T follicular helper cell (primary cell): Measurements from ENCODE around the gene CREG1.
A peak's percentile ranks its signal among the peaks of the same experiment; 100 is the strongest.
"Not testable (repeated sequence)": the region's sequence is repeated elsewhere in the genome, so short reads cannot be mapped to it uniquely, and the experiment has no call there.

ENCODE experiments used
- DNase-seq: peaks from one replicate; pipeline ENCODE4 v3.0.0-alpha.2; 2020; ENCODE audit warnings: low read depth
- total RNA-seq, 2 experiments: gene quantifications; one replicate each; lab custom pipeline; 2026; lab: John Stamatoyannopoulos, UW

The CREG1 gene
- total RNA-seq = 12.6 to 14.2 reads per million in 2 experiments

DNA sequence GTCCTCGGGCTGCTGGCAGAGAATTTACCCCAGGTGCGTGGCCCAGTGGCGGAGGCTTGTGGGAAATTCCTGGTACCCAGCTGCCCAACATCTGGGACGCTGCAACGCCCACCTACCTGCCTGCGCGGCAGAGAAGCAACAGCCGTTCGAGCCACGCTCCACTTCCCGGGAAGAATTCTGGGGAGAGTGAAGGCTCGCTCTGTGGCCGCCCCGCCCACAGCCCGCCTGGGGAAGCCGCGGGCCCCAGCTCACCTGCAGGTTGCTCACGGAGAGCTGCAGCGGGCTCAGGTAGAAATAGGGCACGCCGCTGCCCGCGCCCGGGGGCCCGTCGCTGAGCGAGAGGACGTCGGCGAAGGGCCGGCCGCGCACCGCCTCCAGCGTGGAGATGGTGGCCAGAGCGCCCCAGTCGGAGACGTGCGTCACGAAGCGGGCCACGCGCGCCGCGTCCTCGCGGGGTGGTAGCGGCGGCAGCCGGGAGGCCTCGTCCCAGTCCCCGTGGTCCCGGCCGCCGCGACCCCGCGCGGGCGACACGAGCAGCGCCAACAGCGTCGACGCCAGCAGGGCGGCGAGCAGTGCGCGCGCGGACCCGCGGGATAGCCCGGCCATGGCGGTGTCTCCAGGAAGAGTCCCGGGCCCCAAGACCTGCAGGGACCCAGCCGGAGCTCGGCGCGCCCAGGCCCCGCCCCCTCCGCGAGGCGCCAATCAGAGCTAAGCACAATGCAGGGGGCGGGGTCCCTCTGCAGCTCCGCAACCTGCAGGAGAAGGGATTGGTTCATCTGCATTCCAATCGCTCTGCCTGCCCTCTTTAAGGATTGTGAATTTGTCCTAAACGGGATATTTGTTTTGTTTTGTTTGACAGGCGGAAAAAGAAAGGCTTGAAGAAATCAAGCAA lies at the start of gene CREG1:
Gene CREG1 (minus strand): TSS at position 627 of the 892 bp plus-strand sequence.
- DNase-seq = peak; percentile 85

DNA sequence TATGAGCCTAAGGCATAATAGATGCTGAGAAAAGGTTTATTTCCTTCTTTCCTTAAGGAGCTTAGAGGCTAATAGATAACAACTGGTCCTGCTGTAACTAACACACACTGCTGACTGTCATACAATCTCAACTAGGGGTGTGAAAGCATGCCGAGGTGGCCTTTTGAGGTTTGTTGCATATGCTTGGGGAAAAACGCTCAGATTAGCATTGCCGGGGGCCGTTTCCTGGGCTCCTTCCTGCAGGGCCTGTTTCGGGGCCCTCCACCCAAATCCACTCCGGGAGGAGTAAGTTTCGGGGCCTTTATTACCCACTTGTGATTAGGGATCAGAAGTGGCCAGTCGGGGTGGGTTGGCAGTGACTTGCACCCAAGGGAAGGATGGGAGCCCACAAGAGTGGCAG lies 49.3 kb upstream of the CREG1 start:
- DNase-seq = no peak

DNA sequence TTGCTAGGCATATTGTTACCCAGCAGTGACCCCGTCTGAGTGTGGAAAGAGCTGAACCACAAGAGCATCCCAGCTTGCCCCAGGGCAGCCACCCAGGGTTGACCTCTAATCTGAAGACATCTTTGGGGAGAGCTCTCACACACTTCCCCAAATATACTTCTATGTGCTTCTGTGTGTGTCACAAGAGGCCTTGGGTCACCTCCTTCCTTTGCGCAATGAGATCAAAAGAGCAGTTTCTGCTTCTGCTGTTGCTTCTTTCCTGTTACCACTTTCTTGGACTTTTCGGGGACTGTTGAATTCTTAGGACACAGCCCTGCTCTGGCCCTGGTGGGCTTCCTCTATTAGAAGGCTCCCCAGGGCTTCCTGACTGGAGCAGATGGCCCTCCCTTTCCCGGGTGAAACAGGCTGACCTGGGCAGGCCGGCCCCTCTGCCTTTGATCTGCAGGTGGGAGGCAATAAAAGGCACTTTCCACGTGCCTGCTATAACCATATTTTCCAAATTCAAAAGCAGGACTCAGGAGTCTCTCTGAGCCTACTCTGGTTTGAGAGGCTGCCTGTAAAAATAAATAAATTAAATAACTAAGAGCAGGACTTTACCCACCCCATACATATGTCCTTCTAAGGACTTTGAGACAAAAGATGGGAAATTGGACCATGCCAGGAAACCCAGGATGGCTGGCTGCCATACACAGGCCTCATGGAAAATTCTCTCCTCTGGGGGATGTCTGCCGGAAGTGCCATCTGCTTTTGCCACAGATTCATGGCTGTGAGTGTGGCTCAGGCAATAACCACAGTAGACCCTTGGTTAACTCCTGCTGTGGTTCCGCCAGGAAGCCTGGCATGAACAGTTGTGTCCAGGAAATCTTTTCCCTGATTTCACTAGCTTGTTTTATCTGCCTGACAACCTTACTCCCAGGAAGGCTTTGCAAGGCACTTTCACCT lies 48.2 kb upstream of the CREG1 start:
- no peak for DNase-seq

DNA sequence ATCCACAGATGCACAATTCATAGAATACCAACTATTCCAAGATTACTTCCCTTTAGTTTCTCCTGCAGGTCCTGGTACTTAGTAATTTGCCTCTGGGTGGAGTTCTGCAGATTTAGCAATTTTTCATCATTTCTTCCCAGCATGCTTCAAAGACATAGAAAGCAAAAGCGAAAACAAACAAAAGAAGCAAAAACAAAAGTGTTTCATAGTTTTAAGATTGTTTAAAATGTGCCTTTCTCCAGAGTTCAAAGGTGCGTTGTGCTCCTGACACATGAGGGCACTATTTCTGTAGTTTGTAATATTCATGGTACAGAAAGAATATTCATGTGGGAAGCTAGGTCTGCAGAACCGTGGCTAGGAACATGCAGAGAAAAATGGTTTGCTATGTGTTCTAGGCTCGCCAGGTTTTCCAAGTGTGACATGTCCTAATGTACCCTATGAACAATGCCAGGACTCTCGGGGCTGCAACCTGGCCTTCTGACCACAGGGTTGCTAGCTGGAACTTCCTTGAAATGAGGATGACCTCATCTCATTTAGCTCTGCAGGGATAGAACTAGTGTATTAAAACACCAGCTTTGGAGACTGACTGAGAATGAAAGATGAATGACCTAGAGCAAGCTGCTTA lies 46.5 kb upstream of the CREG1 start:
- peak; percentile 17 for DNase-seq

DNA sequence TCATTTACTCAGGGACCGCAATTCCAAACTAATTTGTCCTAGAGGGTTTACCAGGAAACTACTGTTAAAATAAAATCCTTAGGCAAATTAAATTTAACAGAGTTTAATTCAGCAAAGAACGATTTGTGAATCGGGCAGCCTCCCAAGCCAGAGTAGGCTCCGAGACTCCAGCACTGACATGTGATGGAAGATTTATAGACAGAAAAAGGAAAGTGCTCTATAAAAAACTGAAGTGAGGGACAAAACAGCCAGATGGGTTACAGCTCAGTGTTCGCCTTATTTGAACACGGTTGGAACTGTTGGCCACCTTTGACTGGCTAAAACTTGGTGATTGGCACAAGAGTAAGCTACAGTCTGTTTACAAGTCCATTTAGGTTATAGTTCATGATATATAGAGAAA lies 41.3 kb upstream of the CREG1 start:
- no peak for DNase-seq

DNA sequence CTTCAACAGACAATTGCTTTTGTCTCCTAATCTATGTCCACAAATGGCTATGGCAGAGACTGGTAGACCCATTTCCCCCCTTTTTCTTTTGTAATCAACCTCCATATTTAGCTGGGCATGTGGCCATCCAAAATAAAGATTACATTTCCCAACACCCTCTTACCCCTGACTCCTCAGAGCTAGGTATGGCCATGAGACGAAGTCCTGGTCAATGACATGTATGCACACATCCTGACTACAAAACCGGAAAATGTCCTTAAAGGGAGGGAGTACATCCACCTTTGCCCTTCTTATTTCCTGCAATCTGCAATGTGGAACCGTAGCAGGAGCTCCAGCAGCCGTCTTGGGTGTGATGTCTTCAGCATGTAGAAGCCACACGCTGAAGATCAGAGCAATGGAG lies 40.3 kb upstream of the CREG1 start:
- no peak for DNase-seq

DNA sequence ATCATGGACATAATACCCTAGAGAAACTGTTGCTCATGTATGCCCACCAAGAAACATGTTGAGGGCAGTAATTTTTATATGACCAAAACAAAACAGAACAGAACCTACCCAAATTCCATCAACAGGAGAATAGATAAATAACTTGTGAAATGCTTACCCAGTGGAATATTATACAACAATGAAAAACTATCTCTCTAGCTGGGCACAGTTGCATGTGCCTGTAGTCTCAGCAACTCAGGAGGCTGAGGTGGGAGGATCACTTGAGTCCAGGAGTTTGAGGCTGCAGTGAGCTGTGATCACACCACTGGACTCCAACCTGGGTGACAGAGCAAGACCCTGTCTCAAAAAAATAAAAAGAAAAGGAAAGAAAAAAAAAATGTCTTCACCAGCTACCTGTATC lies 38.9 kb upstream of the CREG1 start:
- no peak for DNase-seq

DNA sequence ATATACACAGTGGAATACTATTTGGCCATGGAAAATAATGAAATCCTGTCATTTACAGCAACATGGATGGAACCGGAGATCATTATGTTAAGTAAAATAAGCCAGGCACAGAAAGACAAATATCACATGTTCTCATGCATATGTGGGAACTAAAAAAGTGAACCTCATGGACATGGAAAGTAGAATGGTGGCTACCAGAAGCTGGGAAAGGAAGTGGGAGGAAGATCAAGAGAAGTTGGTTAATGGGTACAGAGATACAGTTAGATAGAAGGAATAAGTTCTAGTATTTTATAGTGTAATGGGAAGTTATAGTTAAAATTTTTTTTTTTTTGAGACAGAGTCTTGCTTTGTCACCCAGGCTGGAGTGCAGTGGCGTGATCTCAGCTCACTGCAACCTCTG lies 34.8 kb upstream of the CREG1 start:
- no peak for DNase-seq

DNA sequence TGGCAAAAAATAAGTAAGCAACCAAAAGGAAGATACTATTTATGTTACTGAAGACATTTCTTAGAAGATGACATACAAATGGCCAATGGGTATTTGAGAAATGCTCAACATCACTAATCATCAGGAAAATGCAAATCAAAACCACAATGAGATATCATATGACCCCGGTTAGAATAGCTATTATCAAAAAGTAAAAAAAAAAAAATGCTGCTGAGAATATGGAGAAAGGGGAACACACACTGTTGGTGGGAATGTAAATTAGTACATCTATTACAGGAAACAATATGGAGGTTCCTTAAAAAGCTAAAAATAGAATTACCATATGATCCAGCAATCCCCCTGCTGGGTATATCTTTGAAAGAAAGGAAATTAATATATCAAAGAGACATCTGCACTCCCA lies 34.3 kb upstream of the CREG1 start:
- DNase-seq = no peak

DNA sequence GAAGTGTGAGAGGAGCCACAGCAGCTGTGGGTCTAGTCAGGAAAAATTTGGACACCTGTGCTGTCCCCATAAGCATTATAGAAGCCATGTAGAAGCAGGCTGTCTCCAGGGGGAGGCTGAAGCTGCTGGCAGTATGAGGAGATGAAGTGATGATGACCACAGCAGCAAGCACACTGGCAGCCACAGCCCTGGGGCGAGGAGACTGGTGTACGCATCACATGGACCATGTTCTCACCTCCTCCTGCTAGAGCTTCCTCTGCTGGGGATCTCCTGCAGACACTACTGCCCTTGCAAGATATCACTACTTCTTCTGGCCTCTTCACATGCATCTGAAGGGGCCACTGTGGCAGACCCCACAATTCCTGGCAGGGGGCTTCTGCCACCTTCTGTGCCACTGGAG lies 33.8 kb upstream of the CREG1 start:
- no peak for DNase-seq

DNA sequence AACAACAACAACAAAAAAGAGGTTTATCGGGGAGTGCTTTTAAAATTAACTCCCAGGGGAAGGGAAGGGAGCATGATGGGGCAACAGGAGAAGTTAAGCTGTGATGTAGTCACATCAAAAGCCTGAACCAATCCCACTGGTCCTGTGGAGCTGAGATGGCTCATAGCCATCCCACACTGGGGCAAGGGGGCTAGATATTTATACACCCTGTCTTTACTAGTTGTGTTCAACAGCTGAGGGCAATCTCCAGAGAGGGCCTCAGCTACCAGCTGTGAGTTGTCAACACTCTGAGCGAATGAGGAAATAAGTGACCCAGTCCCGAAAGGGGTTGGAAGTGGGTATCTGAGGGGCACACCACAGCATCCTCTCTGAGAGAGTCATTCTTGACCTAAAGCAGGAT lies 31.0 kb upstream of the CREG1 start:
- no peak for DNase-seq

DNA sequence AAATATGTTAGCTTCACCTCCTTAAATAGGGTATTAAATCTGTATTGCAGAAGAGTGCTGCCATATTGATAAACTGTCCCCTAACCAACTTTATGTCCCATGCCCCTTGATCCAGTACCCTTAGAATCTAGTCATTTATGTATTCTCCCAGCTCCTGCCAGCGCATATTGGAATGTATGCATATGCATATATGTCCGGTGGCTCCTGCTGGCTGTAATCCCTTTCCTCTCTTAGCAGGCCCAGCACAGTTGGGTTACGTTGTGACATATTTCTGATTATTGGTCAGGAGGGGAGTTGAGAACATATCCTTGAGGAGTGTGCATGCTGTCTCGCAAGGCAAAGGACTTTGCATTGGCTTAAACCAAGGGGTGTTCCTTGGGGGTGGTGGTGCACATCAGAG lies 29.2 kb upstream of the CREG1 start:
- DNase-seq = no peak

DNA sequence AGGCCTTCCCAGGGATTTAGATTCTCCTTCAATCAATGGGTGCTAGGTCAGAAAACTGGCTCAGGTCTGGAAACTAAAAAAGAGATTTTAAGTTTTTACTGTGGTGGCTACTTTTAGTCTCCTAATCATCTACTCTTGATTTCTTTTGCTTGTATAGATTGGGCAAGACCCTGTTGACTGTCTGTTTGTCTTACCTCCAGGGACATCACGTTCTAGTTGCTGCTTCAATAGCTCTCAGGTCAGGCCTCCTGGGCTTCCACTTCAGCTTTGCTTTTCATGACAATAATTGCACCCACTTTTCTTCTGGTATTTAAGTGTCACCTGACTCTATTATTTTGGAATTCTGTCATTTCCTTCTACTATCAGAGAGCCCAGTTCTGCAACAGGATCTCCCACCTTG lies 28.5 kb upstream of the CREG1 start:
- no peak for DNase-seq

DNA sequence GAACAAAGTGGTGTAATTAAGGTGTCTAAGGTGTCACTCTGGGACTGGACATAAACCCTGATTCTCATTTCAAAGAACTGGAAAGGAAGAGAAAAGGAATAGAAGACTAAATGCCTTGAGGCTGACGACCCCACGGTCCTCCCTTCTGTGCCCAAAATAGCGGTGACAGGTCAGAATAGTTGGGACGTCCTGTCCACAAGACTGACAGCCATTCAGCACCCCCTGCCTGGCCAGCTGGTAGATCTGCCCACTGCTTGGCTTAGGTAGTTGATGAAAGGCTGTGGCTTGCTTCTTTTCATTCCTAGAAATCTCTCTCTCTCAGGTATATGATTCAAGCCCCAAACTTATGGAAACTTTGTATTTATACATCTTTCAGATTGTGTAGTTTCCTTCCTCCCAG lies 26.4 kb upstream of the CREG1 start:
- DNase-seq = no peak

DNA sequence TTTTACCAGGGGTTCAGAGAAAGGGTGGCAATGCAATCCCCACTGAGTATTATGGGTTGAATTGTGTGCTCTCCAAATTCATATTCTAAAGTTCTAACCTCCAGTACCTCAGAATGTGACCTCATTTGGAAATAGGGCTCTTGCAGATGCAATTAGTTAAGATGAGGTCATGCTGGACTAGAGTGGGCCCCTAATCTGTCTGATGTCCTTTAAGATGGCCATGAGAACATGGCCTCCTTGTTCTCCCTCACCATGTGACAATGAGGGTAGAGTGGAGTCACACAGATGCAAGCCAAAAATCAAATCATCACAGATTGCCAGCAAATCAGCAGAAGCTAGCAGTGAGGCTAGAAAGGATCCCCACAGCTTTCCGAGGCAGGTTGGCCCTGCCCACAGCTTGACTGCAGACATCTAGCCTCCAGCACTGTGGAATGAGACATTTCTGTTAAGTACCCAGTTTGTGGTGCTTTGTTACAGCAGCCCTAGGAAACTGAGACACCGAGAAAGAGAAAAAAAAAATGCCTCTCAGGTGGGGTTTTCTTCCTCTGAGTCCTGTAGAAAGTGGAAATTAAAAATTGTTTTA lies 25.5 kb upstream of the CREG1 start:
- DNase-seq = no peak

DNA sequence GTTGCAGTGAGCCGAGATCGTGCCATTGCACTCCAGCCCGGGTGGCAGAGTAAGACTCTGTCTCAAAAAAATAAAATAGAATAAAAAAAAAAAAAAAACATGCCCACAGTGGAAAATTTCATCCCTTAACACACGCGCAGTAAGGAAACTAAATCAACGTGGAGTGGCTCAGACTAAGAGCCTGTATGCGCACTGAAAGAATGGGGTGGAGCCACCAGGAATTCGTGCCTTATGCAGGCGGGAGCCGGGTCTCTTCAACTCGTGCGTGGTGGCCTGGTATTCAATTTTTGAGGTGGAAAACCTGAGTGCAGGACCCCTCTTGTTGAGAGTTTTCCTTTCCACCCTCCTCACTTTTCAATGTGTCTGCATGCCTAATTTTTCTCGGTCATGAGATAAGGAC lies 22.1 kb upstream of the CREG1 start:
- DNase-seq = no peak

DNA sequence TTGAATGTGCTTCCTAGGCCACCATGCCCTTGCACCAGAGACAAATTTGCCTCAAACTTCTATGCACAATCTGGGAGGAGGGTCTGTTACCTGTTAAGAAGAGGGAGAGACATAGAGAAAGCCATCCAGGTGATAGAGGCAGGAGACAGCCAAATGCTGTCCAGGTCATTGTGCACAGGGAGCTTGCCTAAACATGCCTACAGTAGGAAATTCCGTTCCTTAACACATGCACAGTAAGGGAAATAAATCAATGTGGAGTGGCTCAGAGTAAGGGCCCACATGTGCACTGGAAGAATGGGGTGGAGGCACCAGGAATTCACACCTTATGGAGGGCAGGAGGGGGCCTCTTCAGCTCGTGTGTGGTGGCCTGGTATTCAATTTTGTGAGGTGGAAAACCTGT lies 19.5 kb upstream of the CREG1 start:
- no peak for DNase-seq

DNA sequence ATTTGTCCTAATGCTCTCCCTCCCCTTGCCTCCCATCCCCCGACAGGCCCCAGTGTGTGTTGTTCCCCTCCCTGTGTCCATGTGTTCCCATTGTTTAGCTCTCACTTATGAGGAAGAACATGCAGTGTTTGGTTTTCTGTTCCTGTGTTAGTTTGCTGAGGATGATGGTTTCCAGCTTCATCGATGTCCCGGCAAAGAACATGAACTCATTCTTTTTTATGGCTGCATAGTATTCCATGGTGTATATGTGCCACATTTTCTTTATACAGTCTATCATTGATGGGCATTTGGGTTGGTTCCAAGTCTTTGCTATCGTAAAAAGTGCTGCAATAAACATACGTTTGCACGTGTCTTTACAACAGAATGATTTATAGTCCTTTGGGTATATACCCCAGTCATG lies 17.1 kb upstream of the CREG1 start:
- not testable (repeated sequence) for DNase-seq

DNA sequence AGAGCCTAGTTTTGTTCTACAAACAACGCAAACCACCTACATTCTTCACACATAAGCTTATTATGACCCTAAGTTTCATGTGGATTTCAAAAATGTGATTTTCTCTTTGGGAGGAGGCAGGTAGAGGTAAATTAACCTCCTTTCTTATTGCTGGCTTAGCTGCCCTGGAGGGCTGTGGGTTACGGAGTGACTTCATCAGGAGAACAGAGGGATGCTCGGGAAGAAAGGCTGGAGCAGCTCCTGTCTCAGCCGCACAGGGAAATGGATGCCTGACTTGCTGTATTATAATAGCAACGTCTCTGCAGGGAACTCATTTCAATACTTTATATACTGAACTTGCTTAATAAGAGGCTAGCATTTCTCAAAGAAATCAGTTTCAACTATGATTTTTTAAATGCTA lies 14.1 kb upstream of the CREG1 start:
- DNase-seq = no peak

DNA sequence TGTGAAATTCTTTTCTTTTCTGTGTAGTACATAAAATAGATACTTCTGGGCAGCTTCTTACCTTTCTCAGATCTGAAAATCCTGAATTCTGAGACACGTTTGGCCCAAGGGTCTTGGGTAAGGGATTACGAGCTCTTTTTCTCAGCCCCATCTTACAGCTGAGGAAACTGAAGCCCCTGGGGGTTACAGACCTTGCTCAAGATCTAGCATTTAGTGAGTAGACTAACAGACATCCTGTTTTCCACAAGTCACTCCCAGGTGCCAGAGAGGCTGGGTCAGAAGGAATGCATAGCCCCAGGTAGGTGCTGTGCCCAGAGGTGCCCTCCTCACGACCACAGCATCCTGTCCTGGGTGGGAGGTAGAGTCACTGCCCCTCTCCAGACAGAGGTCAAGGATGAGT lies 13.2 kb upstream of the CREG1 start:
- DNase-seq = no peak

DNA sequence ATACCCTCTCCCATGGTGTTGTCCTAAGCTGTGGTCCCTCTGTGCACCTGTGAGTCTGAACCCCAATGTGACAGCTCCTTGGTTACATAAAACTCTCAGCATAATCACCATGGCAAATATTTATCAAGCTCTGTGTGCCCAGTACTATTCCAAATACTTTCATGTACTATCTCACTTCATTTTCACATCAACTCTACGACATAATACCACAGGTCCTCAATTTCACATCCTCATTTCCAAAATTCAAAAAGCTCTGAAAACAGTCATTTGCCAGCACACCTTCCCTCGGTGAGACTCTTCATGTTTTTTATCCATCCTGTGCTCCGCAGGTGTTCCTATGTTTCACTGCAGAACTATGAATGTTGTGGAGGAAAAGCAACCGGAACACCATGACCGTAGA lies 12.4 kb upstream of the CREG1 start:
- DNase-seq = no peak

DNA sequence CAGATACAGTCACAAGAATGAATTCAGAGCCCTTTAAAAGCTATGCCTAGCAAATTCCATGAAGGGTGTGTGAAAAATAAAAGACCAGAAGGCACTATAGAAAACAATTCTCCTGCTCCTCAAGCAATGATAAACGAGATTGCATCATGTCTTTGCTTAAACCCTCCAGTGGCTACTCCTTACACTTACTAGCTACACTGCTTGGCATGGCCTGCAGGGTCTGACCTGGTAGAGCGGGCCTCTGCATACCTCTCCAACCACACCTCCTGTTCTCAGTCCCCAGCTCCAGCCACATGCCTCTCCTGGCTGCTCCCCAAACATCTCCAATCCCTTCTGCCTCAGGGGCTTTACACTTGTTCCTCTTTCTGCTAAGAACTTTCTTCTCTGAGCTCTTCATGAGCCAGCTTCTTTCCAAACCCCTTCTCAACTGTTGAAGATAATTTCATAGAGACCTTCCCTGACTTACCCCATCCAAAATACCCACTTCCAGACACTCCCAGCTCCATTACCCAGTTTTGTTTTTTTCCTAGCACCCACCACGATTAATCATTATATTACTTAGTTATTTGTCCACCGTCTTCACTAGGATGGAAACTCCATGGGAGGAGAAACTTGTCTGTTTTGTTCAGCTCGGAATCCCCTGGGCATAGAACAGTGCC lies 11.2 kb upstream of the CREG1 start:
- no peak for DNase-seq
